Measurements from ENCODE around the gene ASTN2. TPM values are rescaled to one million over a fixed set of nuclear protein-coding genes. Genes with fewer than 3 reads are reported as not detected.

The ASTN2 gene
- total RNA-seq, 1 experiment from 2014 or later: 4.8 TPM

DNA sequence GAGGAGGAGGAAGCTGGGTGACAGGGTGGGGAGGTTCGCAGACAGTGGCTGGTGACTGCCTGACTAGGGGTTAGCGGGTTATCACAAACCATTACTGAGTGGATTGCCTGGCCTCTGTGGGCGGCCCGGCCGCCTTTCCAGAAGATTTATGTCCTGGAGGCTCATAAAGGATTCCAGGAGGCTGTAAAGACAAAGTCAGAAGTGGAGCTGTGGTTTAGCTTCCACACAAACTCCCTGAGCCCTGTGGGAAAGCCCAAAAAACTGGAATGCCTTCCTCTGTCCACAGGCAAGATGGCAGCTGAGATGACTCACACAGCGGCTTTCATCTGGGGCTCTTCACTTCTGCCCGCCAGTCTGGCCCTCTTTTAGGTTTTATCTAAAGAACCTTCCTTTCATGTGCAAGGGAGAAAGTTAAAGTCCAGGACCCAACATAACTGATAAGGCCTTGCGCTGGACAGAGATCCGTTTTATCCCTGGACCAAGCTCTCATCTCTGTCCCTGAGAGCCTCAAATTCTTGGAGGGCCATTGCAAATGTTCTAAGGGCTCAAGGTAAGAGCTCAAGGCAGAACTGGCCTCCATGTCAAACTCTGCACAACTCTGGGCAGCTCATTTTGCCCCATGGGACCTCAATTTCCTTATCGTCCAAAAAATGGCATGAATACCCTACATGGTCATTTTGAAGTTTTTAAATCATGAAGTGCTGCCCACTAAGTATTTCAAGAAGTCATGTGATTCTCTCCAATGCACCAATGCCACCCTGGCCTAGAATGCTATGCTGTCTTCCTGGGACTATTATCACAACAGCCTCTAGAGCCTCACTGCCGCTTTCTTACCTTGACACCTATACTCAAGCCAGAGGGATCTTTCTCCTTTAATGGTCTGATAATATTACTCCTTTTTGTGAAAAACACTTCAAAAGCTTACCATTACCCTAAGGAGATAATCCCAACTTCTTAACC is 977.2 kb downstream of the ASTN2 start:
- H3K27me3 ChIP-seq (ENCODE audit: insufficient read depth, low read length): no peaks in the 10 kb centered on the region
- no peak for ATAC-seq
- DNase-seq (ENCODE audit: low read depth, low spot score): no peak
- intact Hi-C loops (cut with micrococcal nuclease): no loop called here
- no TSS peak for BruUV-seq (replicated peaks)
- H3K9ac ChIP-seq (ENCODE audit: low read length): no peak overlapping the region
- no peak overlapping the region for H3K4me2 ChIP-seq (ENCODE audit: low read length)
- H3K4me1 ChIP-seq (ENCODE audit: control insufficient read depth in 1 of 2, insufficient read depth in 2 of 2, low read length in 2 of 2): no peaks in the 10 kb centered on the region
- ChIA-PET POLR2A (no interaction called here), CTCF (no interaction called here), RAD21 (ENCODE audit: low non-redundant PET in 1 of 2, low total read pairs in 2 of 2, uncharacterized antibody in 2 of 2, unreplicated experiment in 2 of 2) (no interaction called here)
- H2AFZ ChIP-seq (ENCODE audit: low read depth, low read length, poor library complexity, severe bottlenecking): no peak overlapping the region
- no peaks in the 10 kb centered on the region for H3K79me2 ChIP-seq (ENCODE audit: insufficient read depth, low read length)
- no peaks in the 10 kb centered on the region for H3K9me2 ChIP-seq (ENCODE audit: insufficient read depth)
- no peaks in the 10 kb centered on the region for H3K36me3 ChIP-seq (ENCODE audit: control insufficient read depth in 1 of 2, insufficient read depth in 2 of 2, low read length in 2 of 2)
- no peaks in the 10 kb centered on the region for H4K20me1 ChIP-seq (ENCODE audit: insufficient read depth)
- H3K9me3 ChIP-seq (ENCODE audit: control insufficient read depth in 1 of 2, insufficient read depth in 1 of 2, low read depth in 1 of 2, low read length in 2 of 2): no peaks in the 10 kb centered on the region
- no peak overlapping the region for H3K27ac ChIP-seq (ENCODE audit: low read depth, low read length)
- no peak overlapping the region for H3K4me3 ChIP-seq (replicated peaks in 1 of 2; ENCODE audit: low read depth in 1 of 2, low read length in 2 of 2)
- TF ChIP-seq ZFX (IDR thresholded peaks at IDR 0.05) (no peak), ELF1 (IDR thresholded peaks at IDR 0.05; ENCODE audit: borderline replicate concordance, low read depth) (no peak), CBX3 (IDR thresholded peaks at IDR 0.05; ENCODE audit: low read depth) (no peak), YY1 (IDR thresholded peaks at IDR 0.05; ENCODE audit: extremely low read depth, insufficient replicate concordance, low read depth, low read length) (no peak), SRF (IDR thresholded peaks at IDR 0.05; ENCODE audit: low read depth) (no peak), EZH2phosphoT487 (IDR thresholded peaks at IDR 0.05; ENCODE audit: borderline replicate concordance) (no peak), TCF7L2 (IDR thresholded peaks at IDR 0.05; ENCODE audit: borderline replicate concordance, extremely low read depth, insufficient read depth, insufficient read length) (no peak)
- TF ChIP-seq, protein P1, sequence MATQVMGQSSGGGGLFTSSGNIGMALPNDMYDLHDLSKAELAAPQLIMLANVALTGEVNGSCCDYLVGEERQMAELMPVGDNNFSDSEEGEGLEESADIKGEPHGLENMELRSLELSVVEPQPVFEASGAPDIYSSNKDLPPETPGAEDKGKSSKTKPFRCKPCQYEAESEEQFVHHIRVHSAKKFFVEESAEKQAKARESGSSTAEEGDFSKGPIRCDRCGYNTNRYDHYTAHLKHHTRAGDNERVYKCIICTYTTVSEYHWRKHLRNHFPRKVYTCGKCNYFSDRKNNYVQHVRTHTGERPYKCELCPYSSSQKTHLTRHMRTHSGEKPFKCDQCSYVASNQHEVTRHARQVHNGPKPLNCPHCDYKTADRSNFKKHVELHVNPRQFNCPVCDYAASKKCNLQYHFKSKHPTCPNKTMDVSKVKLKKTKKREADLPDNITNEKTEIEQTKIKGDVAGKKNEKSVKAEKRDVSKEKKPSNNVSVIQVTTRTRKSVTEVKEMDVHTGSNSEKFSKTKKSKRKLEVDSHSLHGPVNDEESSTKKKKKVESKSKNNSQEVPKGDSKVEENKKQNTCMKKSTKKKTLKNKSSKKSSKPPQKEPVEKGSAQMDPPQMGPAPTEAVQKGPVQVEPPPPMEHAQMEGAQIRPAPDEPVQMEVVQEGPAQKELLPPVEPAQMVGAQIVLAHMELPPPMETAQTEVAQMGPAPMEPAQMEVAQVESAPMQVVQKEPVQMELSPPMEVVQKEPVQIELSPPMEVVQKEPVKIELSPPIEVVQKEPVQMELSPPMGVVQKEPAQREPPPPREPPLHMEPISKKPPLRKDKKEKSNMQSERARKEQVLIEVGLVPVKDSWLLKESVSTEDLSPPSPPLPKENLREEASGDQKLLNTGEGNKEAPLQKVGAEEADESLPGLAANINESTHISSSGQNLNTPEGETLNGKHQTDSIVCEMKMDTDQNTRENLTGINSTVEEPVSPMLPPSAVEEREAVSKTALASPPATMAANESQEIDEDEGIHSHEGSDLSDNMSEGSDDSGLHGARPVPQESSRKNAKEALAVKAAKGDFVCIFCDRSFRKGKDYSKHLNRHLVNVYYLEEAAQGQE (IDR thresholded peaks at IDR 0.05; ENCODE audit: low read depth): no peak
- TF ChIP-seq, protein P2, sequence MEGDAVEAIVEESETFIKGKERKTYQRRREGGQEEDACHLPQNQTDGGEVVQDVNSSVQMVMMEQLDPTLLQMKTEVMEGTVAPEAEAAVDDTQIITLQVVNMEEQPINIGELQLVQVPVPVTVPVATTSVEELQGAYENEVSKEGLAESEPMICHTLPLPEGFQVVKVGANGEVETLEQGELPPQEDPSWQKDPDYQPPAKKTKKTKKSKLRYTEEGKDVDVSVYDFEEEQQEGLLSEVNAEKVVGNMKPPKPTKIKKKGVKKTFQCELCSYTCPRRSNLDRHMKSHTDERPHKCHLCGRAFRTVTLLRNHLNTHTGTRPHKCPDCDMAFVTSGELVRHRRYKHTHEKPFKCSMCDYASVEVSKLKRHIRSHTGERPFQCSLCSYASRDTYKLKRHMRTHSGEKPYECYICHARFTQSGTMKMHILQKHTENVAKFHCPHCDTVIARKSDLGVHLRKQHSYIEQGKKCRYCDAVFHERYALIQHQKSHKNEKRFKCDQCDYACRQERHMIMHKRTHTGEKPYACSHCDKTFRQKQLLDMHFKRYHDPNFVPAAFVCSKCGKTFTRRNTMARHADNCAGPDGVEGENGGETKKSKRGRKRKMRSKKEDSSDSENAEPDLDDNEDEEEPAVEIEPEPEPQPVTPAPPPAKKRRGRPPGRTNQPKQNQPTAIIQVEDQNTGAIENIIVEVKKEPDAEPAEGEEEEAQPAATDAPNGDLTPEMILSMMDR (IDR thresholded peaks at IDR 0.05 in 2 of 3, conservative IDR thresholded peaks at IDR 0.05 in 1 of 3; ENCODE audit: borderline replicate concordance in 1 of 3, insufficient read depth in 1 of 3, low read depth in 2 of 3, low read length in 2 of 3): no peak
- TF ChIP-seq, protein P3, sequence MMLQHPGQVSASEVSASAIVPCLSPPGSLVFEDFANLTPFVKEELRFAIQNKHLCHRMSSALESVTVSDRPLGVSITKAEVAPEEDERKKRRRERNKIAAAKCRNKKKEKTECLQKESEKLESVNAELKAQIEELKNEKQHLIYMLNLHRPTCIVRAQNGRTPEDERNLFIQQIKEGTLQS (IDR thresholded peaks at IDR 0.05): no peak
